K562 (cell line): Measurements from ENCODE around the gene YIPF2. TPM values are rescaled to one million over a fixed set of nuclear protein-coding genes. Genes with fewer than 3 reads are reported as not detected.

Source experiments
- BRF2 ChIP-seq: IDR thresholded peaks from 3 replicates; pipeline ENCODE4 v1.6.1; 2011; ENCODE audit warnings: borderline replicate concordance, mild to moderate bottlenecking; ENCODE audit not compliant: insufficient read length, insufficient read depth
- DNMT1 ChIP-seq: fragments of 450-650 bp; IDR thresholded peaks from 2 replicates; pipeline ENCODE4 v1.6.1; 2016; ENCODE audit warnings: antibody characterized with exemption, mild to moderate bottlenecking
- FOXA3 ChIP-seq, 2 experiments: fragments of 450-650 bp in 1 of 2; sonication (generic) in 1 of 2; formaldehyde crosslinking; IDR thresholded peaks in 1 of 2; conservative IDR thresholded peaks in 1 of 2; 2 replicates each; pipeline versions ENCODE4 v1.4.0 to v1.8.0; 2020 to 2022; ENCODE audit warnings: mild to moderate bottlenecking in 2 of 2, missing genetic modification reagents in 1 of 2
- NCOR1 ChIP-seq: fragments of 450-650 bp; IDR thresholded peaks from 2 replicates; pipeline ENCODE4 v1.6.1; 2016; ENCODE audit warnings: mild to moderate bottlenecking, moderate library complexity
- PCBP1 ChIP-seq: fragments of 200-400 bp; formaldehyde crosslinking; IDR thresholded peaks from 2 replicates; pipeline ENCODE4 v1.6.1; 2018; ENCODE audit warnings: mild to moderate bottlenecking, low read depth, low read length; ENCODE audit not compliant: poor library complexity, severe bottlenecking
- PHB ChIP-seq: fragments of 250-450 bp; sonication (Bioruptor Pico); IDR thresholded peaks from 2 replicates; pipeline ENCODE4 v1.5.0; 2021
- POLR2A ChIP-seq: fragments of 450-650 bp; conservative IDR thresholded peaks from 2 replicates; pipeline ENCODE4 v1.6.1; 2016
- PYGO2 ChIP-seq: fragments of 450-650 bp; IDR thresholded peaks from 2 replicates; pipeline ENCODE4 v1.6.1; 2016; ENCODE audit warnings: mild to moderate bottlenecking, missing genetic modification characterization, moderate library complexity, missing compliant biosample characterization
- RB1 ChIP-seq: fragments of 450-650 bp; IDR thresholded peaks from 2 replicates; pipeline ENCODE4 v1.6.1; 2017; ENCODE audit warnings: low read depth, mild to moderate bottlenecking
- RFX5 ChIP-seq: IDR thresholded peaks from 2 replicates; pipeline ENCODE4 v1.6.1; 2011; ENCODE audit warnings: low read depth, mild to moderate bottlenecking, improper control_type of control experiment, low read length
- SUPT5H ChIP-seq: fragments of 450-650 bp; IDR thresholded peaks from 2 replicates; pipeline ENCODE4 v1.6.1; 2016
- THAP12 ChIP-seq: fragments of 250-450 bp; sonication (Bioruptor Pico); IDR thresholded peaks from 2 replicates; pipeline ENCODE4 v1.9.0; 2021; ENCODE audit warnings: mild to moderate bottlenecking, inconsistent platforms
- XRCC5 ChIP-seq: fragments of 200-400 bp; formaldehyde crosslinking; IDR thresholded peaks from 2 replicates; pipeline ENCODE4 v1.6.1; 2017; ENCODE audit warnings: low read depth, mild to moderate bottlenecking, low read length
- YY1 ChIP-seq, 3 experiments: IDR thresholded peaks; 2 replicates each; pipeline ENCODE4 v1.6.1; 2011; ENCODE audit warnings: low read length in 2 of 3, mild to moderate bottlenecking in 2 of 3, moderate library complexity in 2 of 3, borderline replicate concordance in 1 of 3, control low read depth in 1 of 3, low read depth in 1 of 3; ENCODE audit not compliant: insufficient read depth in 3 of 3, insufficient replicate concordance in 2 of 3, control insufficient read depth in 1 of 3, insufficient read length in 1 of 3; ENCODE audit errors: extremely low read depth in 1 of 3
- ZNF175 ChIP-seq: fragments of 200-800 bp; sonication (Bioruptor generic); IDR thresholded peaks from 2 replicates; pipeline ENCODE4 v1.6.1; 2016; ENCODE audit warnings: low read depth, mild to moderate bottlenecking, missing genetic modification characterization, missing compliant biosample characterization
- ZZZ3 ChIP-seq: fragments of 450-650 bp; IDR thresholded peaks from 2 replicates; pipeline ENCODE4 v1.6.1; 2016; ENCODE audit warnings: antibody characterized with exemption, mild to moderate bottlenecking, moderate library complexity
- polyA plus RNA-seq, 8 experiments: library from polyadenylated mRNA; depleted of rRNA in 4 of 8; stranded (reverse) in 5 of 8; unstranded in 3 of 8; fragments of >200 nt; fragmentation: Nextera tagmentation in 2 of 8; fragmentation: Illumina TruSeq in 1 of 8; extraction: Ambion mirVana in 2 of 8; extraction: Trizol in 1 of 8; gene quantifications; 2 replicates each; pipeline versions ENCODE4 v1.2.1 to v1.2.3, GENCODE V29; 2011 to 2014; ENCODE audit warnings: inconsistent platforms in 1 of 8, missing spikeins in 1 of 8
- total RNA-seq, 7 experiments: library from RNA; depleted of rRNA in 6 of 7; stranded (reverse); fragments of >200 nt in 6 of 7; fragmentation: Illumina TruSeq in 2 of 7; extraction: Trizol in 2 of 7; gene quantifications; 2 replicates each; pipeline versions ENCODE4 v1.2.1 to v1.2.3, GENCODE V29; 2011 to 2021; ENCODE audit warnings: low replicate concordance in 1 of 7
- TF ChIP-seq, protein P1 (sequence below): fragments of 200-800 bp; sonication (Bioruptor generic); IDR thresholded peaks from 2 replicates; pipeline ENCODE4 v1.6.1; 2017; ENCODE audit warnings: missing genetic modification characterization, missing compliant biosample characterization
- TF ChIP-seq, protein P2 (sequence below): fragments of 450-650 bp; formaldehyde crosslinking; conservative IDR thresholded peaks from 2 replicates; pipeline ENCODE4 v1.4.0; 2022; ENCODE audit warnings: mild to moderate bottlenecking, missing genetic modification characterization
- TF ChIP-seq, protein P3 (sequence below): fragments of 450-650 bp; IDR thresholded peaks from 2 replicates; pipeline ENCODE4 v1.6.1; 2014; ENCODE audit warnings: low read depth, mild to moderate bottlenecking, moderate library complexity, borderline replicate concordance

The YIPF2 gene
- total and polyA plus RNA-seq, 9 of the 15 experiments (the other 6 are each of a cell fraction or from before 2014, with no cell fraction given): 1.3 to 65.2 (median 31.6) TPM

DNA sequence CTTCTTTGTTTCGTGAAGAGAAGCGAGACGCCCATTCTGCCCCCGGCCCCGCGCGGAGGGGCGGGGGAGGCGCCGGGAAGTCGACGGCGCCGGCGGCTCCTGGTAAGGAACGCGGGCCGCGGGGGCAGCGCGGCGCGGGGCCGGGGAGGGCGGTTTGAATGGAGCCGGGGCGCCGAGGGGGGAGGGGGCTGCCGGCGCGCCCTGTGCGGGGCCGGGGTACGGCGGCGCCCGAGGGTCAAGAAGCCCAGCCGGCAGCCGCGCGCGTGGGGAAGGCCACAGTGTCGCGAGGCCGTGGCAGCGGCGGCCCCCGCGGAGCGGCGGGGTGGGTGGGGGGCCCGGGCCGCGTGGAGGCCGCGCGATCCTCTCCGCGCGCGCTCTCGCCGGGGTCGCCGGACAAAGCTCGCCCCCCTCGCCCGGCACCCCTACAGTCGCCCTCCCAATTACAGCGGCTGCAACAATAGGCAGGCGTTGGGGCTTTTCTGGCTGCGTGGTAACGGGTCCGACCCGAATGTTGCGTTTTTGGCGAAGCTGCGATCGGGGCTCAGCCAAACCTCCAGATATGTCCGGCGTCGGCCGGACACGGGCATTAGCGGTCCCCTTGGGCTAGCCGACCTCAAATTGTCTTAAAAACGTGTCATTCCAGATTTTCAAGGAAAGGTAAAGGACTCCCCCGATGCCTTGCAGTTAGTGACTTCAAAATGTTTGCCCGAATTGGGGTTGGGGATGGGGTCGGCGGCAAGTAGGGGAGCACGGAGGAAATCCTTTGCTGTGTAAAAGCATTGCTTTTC is 32.8 kb upstream of the YIPF2 start (continued):
- TF ChIP-seq POLR2A (no peak), RFX5 (no peak), PCBP1 (peak; percentile 36), PHB (CRISPR knock-in tag) (no peak), DNMT1 (no peak), XRCC5 (no peak), PYGO2 (tag) (no peak), RB1 (0 out of 2 replicates have a peak, but pooled peaks have one; percentile 6), BRF2 (no peak), ZNF175 (CRISPR knock-in tag) (peak; percentile 21), NCOR1 (no peak), FOXA3 (CRISPR knock-in tag; conservative IDR thresholded peaks at IDR 0.05 in 1 of 2, IDR thresholded peaks at IDR 0.05 in 1 of 2) (no peak), SUPT5H (no peak), YY1 (IDR thresholded peaks at IDR 0.05; ENCODE audit: borderline replicate concordance in 1 of 3, control insufficient read depth in 1 of 3, extremely low read depth in 1 of 3, insufficient read depth in 3 of 3, insufficient read length in 1 of 3, insufficient replicate concordance in 2 of 3, low read depth in 1 of 3, low read length in 2 of 3) (peak in 2 of 3 experiments; percentile 4 to 29), THAP12 (peak; percentile 23; the same call in 1 of the 2 replicates), ZZZ3 (no peak)
- TF ChIP-seq, protein P1, sequence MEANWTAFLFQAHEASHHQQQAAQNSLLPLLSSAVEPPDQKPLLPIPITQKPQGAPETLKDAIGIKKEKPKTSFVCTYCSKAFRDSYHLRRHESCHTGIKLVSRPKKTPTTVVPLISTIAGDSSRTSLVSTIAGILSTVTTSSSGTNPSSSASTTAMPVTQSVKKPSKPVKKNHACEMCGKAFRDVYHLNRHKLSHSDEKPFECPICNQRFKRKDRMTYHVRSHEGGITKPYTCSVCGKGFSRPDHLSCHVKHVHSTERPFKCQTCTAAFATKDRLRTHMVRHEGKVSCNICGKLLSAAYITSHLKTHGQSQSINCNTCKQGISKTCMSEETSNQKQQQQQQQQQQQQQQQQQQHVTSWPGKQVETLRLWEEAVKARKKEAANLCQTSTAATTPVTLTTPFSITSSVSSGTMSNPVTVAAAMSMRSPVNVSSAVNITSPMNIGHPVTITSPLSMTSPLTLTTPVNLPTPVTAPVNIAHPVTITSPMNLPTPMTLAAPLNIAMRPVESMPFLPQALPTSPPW (CRISPR knock-in tag): peak; percentile 89
- TF ChIP-seq, protein P2, sequence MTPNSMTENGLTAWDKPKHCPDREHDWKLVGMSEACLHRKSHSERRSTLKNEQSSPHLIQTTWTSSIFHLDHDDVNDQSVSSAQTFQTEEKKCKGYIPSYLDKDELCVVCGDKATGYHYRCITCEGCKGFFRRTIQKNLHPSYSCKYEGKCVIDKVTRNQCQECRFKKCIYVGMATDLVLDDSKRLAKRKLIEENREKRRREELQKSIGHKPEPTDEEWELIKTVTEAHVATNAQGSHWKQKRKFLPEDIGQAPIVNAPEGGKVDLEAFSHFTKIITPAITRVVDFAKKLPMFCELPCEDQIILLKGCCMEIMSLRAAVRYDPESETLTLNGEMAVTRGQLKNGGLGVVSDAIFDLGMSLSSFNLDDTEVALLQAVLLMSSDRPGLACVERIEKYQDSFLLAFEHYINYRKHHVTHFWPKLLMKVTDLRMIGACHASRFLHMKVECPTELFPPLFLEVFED (CRISPR knock-in tag): no peak
- TF ChIP-seq, protein P3, sequence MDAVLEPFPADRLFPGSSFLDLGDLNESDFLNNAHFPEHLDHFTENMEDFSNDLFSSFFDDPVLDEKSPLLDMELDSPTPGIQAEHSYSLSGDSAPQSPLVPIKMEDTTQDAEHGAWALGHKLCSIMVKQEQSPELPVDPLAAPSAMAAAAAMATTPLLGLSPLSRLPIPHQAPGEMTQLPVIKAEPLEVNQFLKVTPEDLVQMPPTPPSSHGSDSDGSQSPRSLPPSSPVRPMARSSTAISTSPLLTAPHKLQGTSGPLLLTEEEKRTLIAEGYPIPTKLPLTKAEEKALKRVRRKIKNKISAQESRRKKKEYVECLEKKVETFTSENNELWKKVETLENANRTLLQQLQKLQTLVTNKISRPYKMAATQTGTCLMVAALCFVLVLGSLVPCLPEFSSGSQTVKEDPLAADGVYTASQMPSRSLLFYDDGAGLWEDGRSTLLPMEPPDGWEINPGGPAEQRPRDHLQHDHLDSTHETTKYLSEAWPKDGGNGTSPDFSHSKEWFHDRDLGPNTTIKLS: no peak
